Trophoblast cell (in vitro differentiated cells and primary cell): ENCODE data around the gene TTC13.
"Not testable (repeated sequence)": the region's sequence is repeated elsewhere in the genome, so short reads cannot be mapped to it uniquely, and the experiment has no call there.

Experiments used
- DNase-seq, 2 donors: peaks; one replicate each; pipeline ENCODE4 v3.0.0-alpha.2; 2016
- H2AFZ ChIP-seq: 2 replicates; pipeline ENCODE4 v1.6.1; 2013; ENCODE audit warnings: low read length, moderate library complexity, mild to moderate bottlenecking; ENCODE audit not compliant: insufficient read depth, poor library complexity
- H2AK5ac ChIP-seq: 2 replicates; pipeline ENCODE4 v1.6.1; 2013; ENCODE audit warnings: mild to moderate bottlenecking, low read length
- H2BK120ac ChIP-seq: 2 replicates; pipeline ENCODE4 v1.6.1; 2013; ENCODE audit warnings: low read length, mild to moderate bottlenecking, moderate library complexity; ENCODE audit not compliant: insufficient read depth, poor library complexity
- H2BK12ac ChIP-seq: 2 replicates; pipeline ENCODE4 v1.6.1; 2013; ENCODE audit warnings: mild to moderate bottlenecking, low read length, moderate library complexity
- H2BK5ac ChIP-seq: 2 replicates; pipeline ENCODE4 v1.6.1; 2013; ENCODE audit warnings: low read length, low read depth, moderate library complexity, mild to moderate bottlenecking; ENCODE audit not compliant: poor library complexity
- H3K14ac ChIP-seq: 2 replicates; pipeline ENCODE4 v1.6.1; 2013; ENCODE audit warnings: mild to moderate bottlenecking, low read length
- H3K18ac ChIP-seq: 2 replicates; pipeline ENCODE4 v1.6.1; 2013; ENCODE audit warnings: mild to moderate bottlenecking, low read length
- H3K23ac ChIP-seq: 2 replicates; pipeline ENCODE4 v1.6.1; 2013; ENCODE audit warnings: low read length
- H3K27ac ChIP-seq: 2 replicates; pipeline ENCODE4 v1.5.1; 2013; ENCODE audit warnings: low read depth, mild to moderate bottlenecking, inconsistent platforms, low read length, moderate library complexity
- H3K27me3 ChIP-seq: 2 replicates; pipeline ENCODE4 v1.6.1; 2013; ENCODE audit warnings: inconsistent platforms, mild to moderate bottlenecking, low read length, moderate library complexity; ENCODE audit not compliant: insufficient read depth
- H3K36me3 ChIP-seq, 2 experiments: 1 replicate in 1 of 2; 2 replicates in 1 of 2; pipeline ENCODE4 v1.6.1; 2013; ENCODE audit warnings: low read length in 2 of 2, mild to moderate bottlenecking in 2 of 2, moderate library complexity in 1 of 2; ENCODE audit not compliant: insufficient read depth in 2 of 2, control insufficient read depth in 1 of 2
- H3K4ac ChIP-seq: 2 replicates; pipeline ENCODE4 v1.6.1; 2013; ENCODE audit warnings: low read depth, mild to moderate bottlenecking, low read length, moderate library complexity
- H3K4me1 ChIP-seq, 2 experiments: 1 replicate in 1 of 2; 2 replicates in 1 of 2; pipeline ENCODE4 v1.6.1; 2013; ENCODE audit warnings: low read length in 2 of 2, mild to moderate bottlenecking in 2 of 2, moderate library complexity in 1 of 2; ENCODE audit not compliant: insufficient read depth in 2 of 2, control insufficient read depth in 1 of 2
- H3K4me2 ChIP-seq: 2 replicates; pipeline ENCODE4 v1.6.1; 2013; ENCODE audit warnings: inconsistent platforms, mild to moderate bottlenecking, low read length, moderate library complexity
- H3K4me3 ChIP-seq: 2 replicates; pipeline ENCODE4 v1.5.1; 2013; ENCODE audit warnings: mild to moderate bottlenecking, low read depth, low read length, inconsistent platforms
- H3K79me1 ChIP-seq: one replicate; pipeline ENCODE4 v1.6.1; 2013; ENCODE audit warnings: low read length
- H3K79me2 ChIP-seq: 2 replicates; pipeline ENCODE4 v1.6.1; 2013; ENCODE audit warnings: low read length, mild to moderate bottlenecking; ENCODE audit not compliant: control insufficient read depth, insufficient read depth, poor library complexity
- H3K9ac ChIP-seq: 2 replicates; pipeline ENCODE4 v1.6.1; 2013; ENCODE audit warnings: mild to moderate bottlenecking, low read length
- H3K9me3 ChIP-seq: 2 replicates; pipeline ENCODE4 v1.6.1; 2013; ENCODE audit warnings: low read depth, mild to moderate bottlenecking, control low read depth, inconsistent platforms, low read length; ENCODE audit not compliant: insufficient read depth
- H4K12ac ChIP-seq: 2 replicates; pipeline ENCODE4 v1.6.1; 2013; ENCODE audit warnings: low read depth, mild to moderate bottlenecking, low read length, moderate library complexity
- H4K8ac ChIP-seq: 2 replicates; pipeline ENCODE4 v1.6.1; 2013; ENCODE audit warnings: low read depth, mild to moderate bottlenecking, low read length, moderate library complexity
- H4K91ac ChIP-seq: one replicate; pipeline ENCODE4 v1.6.1; 2013; ENCODE audit warnings: low read depth, mild to moderate bottlenecking, low read length, moderate library complexity
- WGBS: extraction: QIAGEN DNeasy Blood & Tissue Kit; methylation state at CpG from one replicate; pipeline ENCODE4 v1.1.7; 2013; ENCODE audit warnings: missing lambda C conversion rate; ENCODE audit not compliant: insufficient read length, insufficient coverage; ENCODE audit errors: extremely low coverage; 5-methylcytosine and 5-hydroxymethylcytosine counted together

The TTC13 gene

GRCh38 chr1:231026576-231026975 lies 47.9 kb upstream of the TTC13 start:
- Histone ChIP-seq H4K8ac (no peak overlapping the region), H3K4ac (no peak overlapping the region), H4K12ac (no peak overlapping the region), H3K14ac (no peak overlapping the region), H2BK5ac (no peak overlapping the region), H3K27me3 (no peaks in the 10 kb centered on the region), H3K23ac (no peak overlapping the region), H2BK12ac (no peak overlapping the region), H3K4me2 (no peak overlapping the region), H2AFZ (no peak overlapping the region), H3K36me3 (peaks cover 5 to 14% of the 10 kb centered on the region in 2 experiments), H3K9me3 (peaks cover 2% of the 10 kb centered on the region), H3K4me1 (peaks cover 17 to 31% of the 10 kb centered on the region in 2 experiments), H3K9ac (no peak overlapping the region), H2AK5ac (no peak overlapping the region), H3K79me2 (no peaks in the 10 kb centered on the region), H3K79me1 (no peaks in the 10 kb centered on the region), H3K27ac (no peak overlapping the region), H3K4me3 (no peak overlapping the region), H2BK120ac (no peak overlapping the region), H3K18ac (no peak overlapping the region), H4K91ac (peak overlapping the region; percentile 13)
- peak; percentile 54 to 77 for DNase-seq
- no CpG with 5 or more reads among the region's 6 CpGs for WGBS

DNA sequence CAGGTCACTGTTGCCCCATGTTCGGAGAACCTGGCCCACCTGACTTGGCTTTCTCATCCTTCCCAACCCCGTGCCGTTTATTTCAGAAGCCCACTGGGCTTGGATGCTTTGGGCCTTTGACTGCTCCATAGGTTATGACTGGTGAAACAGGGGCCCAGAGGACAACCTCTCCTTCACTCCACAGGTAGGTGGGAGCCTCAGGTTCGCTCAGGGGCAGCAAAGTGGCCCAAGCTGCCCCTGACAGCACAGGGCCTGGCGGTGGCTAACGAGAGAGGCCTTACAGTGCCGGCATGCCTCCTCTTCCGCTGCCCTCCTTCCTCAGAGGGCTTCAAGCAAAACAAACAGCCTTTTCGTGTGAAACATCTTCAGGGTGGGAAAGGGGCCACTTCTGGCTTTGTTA lies 44.5 kb upstream of the TTC13 start:
- Histone ChIP-seq H3K4me1 (peaks cover 20 to 26% of the 10 kb centered on the region in 2 experiments), H3K9me3 (peaks cover 2% of the 10 kb centered on the region), H2BK5ac (no peak overlapping the region), H3K4me3 (no peak overlapping the region), H3K36me3 (peaks cover 11 to 28% of the 10 kb centered on the region in 2 experiments), H2AFZ (no peak overlapping the region), H3K79me2 (no peaks in the 10 kb centered on the region), H3K9ac (no peak overlapping the region), H3K14ac (no peak overlapping the region), H3K23ac (no peak overlapping the region), H2BK12ac (no peak overlapping the region), H3K18ac (no peak overlapping the region), H4K12ac (no peak overlapping the region), H4K8ac (no peak overlapping the region), H3K4me2 (no peak overlapping the region), H2AK5ac (no peak overlapping the region), H3K4ac (no peak overlapping the region), H3K27ac (no peak overlapping the region), H4K91ac (no peak overlapping the region), H3K79me1 (no peaks in the 10 kb centered on the region), H2BK120ac (no peak overlapping the region), H3K27me3 (no peaks in the 10 kb centered on the region)
- WGBS = no CpG with 5 or more reads among the region's 9 CpGs
- DNase-seq = no peak

- not testable (repeated sequence) for H3K9ac ChIP-seq, H4K91ac ChIP-seq, H3K79me2 ChIP-seq, H2BK5ac ChIP-seq, H3K14ac ChIP-seq, H3K4me2 ChIP-seq, H2BK120ac ChIP-seq, H3K9me3 ChIP-seq, H4K8ac ChIP-seq, H3K18ac ChIP-seq, H4K12ac ChIP-seq, H3K27me3 ChIP-seq, H2AK5ac ChIP-seq, H3K79me1 ChIP-seq, H3K4ac ChIP-seq, H2AFZ ChIP-seq, H2BK12ac ChIP-seq, H3K4me3 ChIP-seq, H3K27ac ChIP-seq, DNase-seq, H3K23ac ChIP-seq
- peaks cover 13 to 30% of the 10 kb centered on the region in 2 experiments for H3K36me3 ChIP-seq
- whole genome bisulfite sequencing = no CpG with 5 or more reads among the region's 7 CpGs
- peaks cover 14 to 20% of the 10 kb centered on the region in 2 experiments for H3K4me1 ChIP-seq
Observed at GRCh38 chr1:231022543-231022942, 43.9 kb upstream of the TTC13 start.

GRCh38 chr1:231021540-231022031 lies 42.9 kb upstream of the TTC13 start:
- Histone ChIP-seq H2AFZ (no peak overlapping the region), H3K4me1 (peaks cover 5 to 10% of the 10 kb centered on the region in 2 experiments), H3K4me2 (no peak overlapping the region), H3K18ac (no peak overlapping the region), H2BK120ac (no peak overlapping the region), H4K8ac (no peak overlapping the region), H3K79me1 (no peaks in the 10 kb centered on the region), H3K27ac (no peak overlapping the region), H3K27me3 (no peaks in the 10 kb centered on the region), H3K9ac (no peak overlapping the region), H3K9me3 (no peaks in the 10 kb centered on the region), H3K4ac (no peak overlapping the region), H4K12ac (no peak overlapping the region), H3K14ac (no peak overlapping the region), H3K79me2 (peaks cover 1% of the 10 kb centered on the region), H2BK12ac (no peak overlapping the region), H3K23ac (no peak overlapping the region), H2AK5ac (no peak overlapping the region), H4K91ac (no peak overlapping the region), H3K4me3 (no peak overlapping the region), H2BK5ac (no peak overlapping the region), H3K36me3 (peaks cover 13 to 33% of the 10 kb centered on the region in 2 experiments)
- WGBS = no CpG with 5 or more reads among the region's 12 CpGs
- peak; percentile 58 to 66 for DNase-seq
